NK-92 (cell line): ENCODE measurements around the gene CFAP58.

Experiments
- DNase-seq: peaks from one replicate; lab custom pipeline; 2025; ENCODE audit not compliant: unreplicated experiment; lab: John Stamatoyannopoulos, UW

CFAP58 gene

GRCh38 chr10:104479906-104480593 is 126.4 kb downstream of the CFAP58 start:
- no peak for DNase-seq

- DNase-seq = no peak
Measured at GRCh38 chr10:104480797-104481196, 127.2 kb downstream of the CFAP58 start.

GRCh38 chr10:104483582-104483981 is 129.9 kb downstream of the CFAP58 start:
- no peak for DNase-seq

GRCh38 chr10:104485632-104486031 is 132.0 kb downstream of the CFAP58 start:
- no peak for DNase-seq

- no peak for DNase-seq
Measured at GRCh38 chr10:104486803-104487202, 133.2 kb downstream of the CFAP58 start.

- DNase-seq = no peak
Measured at GRCh38 chr10:104487794-104488438, 134.3 kb downstream of the CFAP58 start.

GRCh38 chr10:104488439-104488832 is 134.8 kb downstream of the CFAP58 start:
- no peak for DNase-seq

GRCh38 chr10:104492329-104492940 is 138.8 kb downstream of the CFAP58 start:
- DNase-seq = no peak

- no peak for DNase-seq
Measured at GRCh38 chr10:104498347-104499081, 144.9 kb downstream of the CFAP58 start.

GRCh38 chr10:104501449-104501848 is 147.8 kb downstream of the CFAP58 start:
- DNase-seq = no peak

GRCh38 chr10:104501864-104502579 is 148.4 kb downstream of the CFAP58 start:
- no peak for DNase-seq

- DNase-seq = no peak
Measured at GRCh38 chr10:104502907-104503306, 149.3 kb downstream of the CFAP58 start.
